GM21619 (cell line): ENCODE data around the gene MID1IP1.

Experiments used
- ATAC-seq: cut with Tn5 transposase; IDR thresholded peaks from one replicate; pipeline ENCODE4 v1.9.1; 2021; ENCODE audit not compliant: unreplicated experiment

Gene MID1IP1

DNA sequence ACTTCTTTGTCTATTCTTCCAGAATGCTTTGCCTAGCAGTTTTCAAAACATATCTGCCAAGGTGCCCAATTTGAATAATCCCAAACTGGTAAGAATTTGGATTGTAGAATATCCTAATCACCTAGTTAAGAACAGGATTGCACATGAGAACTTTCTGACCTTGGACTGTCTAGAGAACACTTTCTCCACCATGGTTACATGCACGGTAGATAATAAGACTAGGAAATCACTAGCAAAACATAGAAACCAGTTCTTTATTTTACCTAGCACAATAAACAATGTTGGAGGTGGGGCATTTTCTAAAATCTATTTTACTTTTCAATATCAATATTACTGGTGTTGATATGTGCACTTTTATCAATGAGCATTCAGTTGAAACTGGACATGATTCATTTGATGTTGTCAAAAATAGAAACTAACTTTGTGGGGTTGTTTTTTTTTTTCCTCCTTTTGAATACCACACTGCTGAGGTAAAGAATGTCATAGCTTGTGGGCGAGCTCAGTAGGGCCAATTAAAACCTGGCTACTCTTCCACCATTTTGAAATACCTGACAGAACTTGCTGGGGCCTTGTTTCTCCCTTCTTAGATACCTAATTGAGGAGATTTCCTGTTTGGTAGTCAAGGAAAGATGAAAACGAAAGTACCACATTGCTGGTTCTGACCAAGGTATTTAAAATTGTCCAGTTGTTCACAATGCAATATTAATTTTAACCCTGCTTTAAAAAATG, 10.4 kb downstream of the MID1IP1 start:
- no peak for ATAC-seq

DNA sequence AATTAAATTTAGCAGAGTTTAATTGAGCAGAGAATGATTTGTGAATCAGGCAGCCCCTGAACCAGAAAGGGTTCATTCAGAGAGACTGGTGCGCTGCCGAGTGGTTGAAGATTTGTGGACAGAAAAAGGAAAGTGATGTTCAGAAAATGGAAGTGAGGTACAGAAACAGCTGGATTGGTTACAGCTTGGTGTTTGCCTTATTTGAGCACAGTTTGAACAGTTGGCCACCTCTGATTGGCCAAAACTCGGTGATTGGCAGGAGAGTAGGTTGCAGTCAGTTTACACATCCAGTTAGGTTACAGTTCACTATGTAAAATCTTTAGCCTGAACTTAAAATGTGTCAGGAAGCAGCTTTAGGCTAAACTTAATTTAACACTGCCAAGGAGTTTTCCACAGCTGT, 14.9 kb downstream of the MID1IP1 start:
- ATAC-seq: no peak

GRCh38 chrX:38817004-38817703, 15.9 kb downstream of the MID1IP1 start:
- ATAC-seq: no peak

DNA sequence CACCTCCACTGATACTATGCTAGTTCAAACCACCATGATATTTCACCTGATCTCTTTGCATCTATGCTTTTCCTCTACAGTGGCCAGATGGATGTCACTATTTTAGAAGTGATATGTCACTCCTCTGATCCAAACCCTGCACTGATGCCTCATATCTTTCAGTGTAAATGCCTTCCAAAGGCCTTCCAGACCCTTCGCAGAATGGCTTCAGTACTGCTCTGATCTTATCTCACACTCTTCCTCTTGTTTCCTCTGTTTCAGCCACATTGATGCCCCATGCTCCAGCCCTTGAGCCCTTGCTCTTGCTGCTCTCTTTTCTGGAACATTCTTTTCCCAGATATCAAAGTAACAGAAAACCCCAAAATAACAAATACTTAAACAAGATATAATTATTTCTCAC, 17.9 kb downstream of the MID1IP1 start:
- no peak for ATAC-seq

- no peak for ATAC-seq
Measured at GRCh38 chrX:38819709-38820108, 18.4 kb downstream of the MID1IP1 start.

DNA sequence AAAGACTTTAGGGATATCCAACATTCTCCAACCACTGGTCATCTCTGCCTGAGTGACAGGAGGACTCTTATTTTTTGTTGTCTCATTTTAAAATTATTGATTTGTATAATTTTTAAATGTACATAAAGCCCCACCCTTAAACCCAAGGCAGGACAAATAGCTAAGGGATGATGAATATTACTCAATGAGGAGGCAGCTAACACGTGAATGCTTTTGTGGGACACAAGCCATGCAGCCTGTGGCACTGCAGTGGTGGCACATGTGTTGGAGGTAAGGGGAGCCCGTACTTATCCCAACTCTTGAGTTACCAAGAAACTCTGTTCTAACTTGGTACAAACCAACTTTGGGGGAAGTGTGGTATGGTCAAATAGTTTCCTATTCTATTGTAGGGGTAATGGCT, 19.5 kb downstream of the MID1IP1 start:
- ATAC-seq: no peak

DNA sequence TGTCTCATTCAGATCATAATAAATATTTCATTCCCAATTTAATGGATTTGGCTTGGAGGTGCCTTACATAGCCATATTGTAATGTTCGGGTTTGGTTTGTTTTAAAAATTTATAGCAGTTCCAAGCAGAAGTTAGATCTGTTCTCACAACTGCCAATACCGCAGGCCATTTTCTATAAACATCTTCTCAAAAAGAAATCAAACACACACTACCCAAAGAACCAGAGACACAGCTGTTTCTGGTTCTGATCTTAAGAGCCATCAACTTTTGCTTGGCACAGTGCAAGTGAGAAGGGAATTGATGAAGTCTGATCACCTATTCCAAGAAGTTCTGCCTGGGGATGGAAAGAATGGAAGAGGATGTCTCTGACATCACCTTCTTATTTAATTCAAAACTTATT, 22.9 kb downstream of the MID1IP1 start:
- ATAC-seq: no peak

DNA sequence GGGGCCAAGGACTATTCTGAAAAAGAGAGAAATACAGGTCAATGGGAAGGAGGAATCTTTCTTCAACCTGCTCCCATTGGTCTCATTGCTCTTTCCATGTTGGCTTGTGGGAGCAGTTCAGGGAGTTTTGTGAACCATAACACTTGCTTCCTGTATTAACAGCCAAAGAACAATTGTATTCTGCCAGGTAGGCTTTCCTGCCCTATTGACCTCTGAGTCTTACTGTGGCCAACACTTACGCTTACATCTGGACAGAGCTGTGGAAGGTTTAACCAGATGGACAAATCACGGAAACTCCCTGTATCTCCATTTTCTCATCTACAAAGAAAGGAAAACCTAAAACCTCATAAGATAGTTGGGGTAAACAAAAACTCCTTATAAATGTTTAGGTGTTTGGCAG, 30.7 kb downstream of the MID1IP1 start:
- ATAC-seq: no peak

DNA sequence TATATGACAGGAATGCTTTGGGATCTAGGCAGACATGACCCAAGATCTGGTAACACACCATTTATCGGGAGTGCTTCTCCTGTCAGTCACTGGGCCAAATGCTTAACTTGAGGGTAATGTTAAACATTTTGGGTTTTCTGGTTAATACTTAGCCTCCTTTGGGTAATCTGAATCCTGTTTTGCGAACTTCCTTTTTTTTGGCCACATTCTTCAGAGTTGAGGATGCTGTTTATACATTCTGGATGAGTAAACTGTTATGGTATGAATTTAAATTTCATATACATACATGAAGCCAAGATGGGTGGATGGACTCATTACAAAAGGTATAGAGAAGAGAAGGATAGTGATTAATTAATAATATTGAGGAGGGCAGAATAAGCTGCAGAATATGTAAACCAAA, 36.1 kb downstream of the MID1IP1 start:
- ATAC-seq: no peak

DNA sequence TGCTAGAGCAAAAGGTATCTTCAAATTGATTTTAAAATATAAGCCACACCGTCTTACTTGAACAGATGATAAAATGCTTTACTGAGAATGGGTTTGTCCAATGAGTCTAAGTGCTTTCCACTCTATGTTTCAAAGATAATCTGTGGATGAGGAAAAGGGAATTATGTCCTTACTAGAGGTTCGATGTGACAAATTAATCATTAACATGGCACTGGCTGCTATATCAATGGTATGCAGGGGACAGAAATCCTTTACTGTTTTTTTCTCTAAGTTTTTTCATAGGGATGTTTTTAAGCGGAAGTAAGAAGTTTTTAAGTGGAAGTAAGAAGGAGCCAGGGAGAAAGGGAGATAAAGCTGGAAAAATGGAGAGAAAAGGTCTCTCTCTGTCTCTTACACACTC, 38.0 kb downstream of the MID1IP1 start:
- ATAC-seq: no peak

DNA sequence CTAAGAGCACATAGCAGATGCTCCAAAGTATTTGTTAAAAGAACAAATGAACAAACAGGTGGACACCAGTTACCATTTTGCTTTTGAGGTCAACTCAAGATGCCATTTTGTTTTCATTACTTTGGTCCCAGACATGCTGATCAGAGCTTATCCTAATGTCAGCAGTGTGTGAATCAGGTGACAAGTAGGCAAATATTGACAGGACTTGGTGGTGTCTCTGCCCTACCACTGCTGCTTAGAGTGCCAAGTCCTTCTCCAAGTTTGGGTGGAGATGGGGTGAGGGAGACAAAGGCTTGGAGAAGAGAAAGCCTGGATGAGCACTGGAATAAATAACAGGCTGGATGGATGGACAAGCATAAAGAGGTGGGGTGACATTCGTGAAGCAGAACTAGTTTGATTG, 38.7 kb downstream of the MID1IP1 start:
- no peak for ATAC-seq

DNA sequence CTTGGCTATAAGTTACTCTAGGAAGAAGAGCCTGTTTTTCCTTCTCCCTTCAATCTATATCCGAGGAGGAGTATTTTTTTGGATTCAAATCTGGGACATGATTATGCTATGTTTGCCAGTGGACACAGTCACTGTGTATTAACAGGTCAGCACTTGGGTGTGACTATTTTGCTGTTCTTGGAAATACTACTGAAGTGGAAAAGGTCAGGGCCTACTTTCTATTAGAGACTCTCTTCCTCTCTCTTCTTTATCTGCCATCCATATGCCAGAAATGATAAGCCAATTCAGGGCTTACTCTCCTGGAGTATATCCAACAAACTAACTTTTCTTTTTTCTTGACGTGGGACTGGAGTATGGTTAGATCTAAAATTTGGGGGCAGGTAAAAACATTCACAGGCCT, 40.5 kb downstream of the MID1IP1 start:
- no peak for ATAC-seq

DNA sequence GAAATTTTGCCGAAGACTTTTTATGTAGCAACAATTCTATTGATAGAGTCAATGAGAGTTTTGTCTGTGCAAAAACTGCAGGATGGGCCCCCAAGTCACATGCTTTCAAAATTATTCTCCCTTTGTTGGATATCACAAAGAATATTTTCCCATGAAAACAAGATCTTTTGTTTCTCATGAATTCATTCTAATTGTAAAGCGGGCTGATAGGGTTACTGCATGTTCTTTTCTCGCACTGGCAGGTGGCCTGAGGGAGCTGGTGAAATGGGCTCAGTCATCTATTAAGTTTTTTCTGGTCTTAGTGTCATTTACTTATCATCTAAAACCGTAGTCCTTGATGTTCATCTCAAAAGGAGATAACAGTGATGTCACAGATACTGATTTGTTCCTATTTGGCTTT, 44.2 kb downstream of the MID1IP1 start:
- ATAC-seq: no peak

- no peak for ATAC-seq
Measured at GRCh38 chrX:38847206-38847902, 46.1 kb downstream of the MID1IP1 start.

- no peak for ATAC-seq
Measured at GRCh38 chrX:38847903-38848230, 46.6 kb downstream of the MID1IP1 start.

- no peak for ATAC-seq
Measured at GRCh38 chrX:38848671-38849455, 47.6 kb downstream of the MID1IP1 start.

- ATAC-seq: no peak
Measured at GRCh38 chrX:38850807-38851544, 49.7 kb downstream of the MID1IP1 start.

DNA sequence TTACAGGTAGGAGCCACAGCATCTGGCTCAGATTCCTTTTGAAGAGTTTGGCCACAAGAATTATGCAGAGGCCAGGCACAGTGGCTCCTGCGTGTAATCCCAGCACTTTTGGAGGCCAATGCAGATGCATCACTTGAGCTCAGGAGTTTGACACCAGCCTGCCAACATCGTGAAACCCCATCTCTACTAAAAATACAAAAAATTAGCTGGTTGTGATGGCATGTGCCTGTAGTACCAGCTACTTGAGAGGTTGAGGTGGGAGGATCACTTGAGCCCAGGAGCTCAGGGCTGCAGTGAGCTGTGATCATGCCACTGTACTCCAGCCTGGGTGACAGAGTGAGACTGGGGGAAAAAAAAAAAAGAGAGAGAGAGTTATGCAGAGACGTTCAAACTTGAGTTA, 53.0 kb downstream of the MID1IP1 start:
- ATAC-seq: no peak
